Middle frontal gyrus (tissue), 1 donor: ENCODE results near the gene WSCD2.

ENCODE experiments used
- DNase-seq: peaks from one replicate; pipeline ENCODE4 v3.0.0-alpha.2; 2015; ENCODE audit warnings: low spot score; ENCODE audit errors: extremely low spot score

Gene WSCD2

DNA sequence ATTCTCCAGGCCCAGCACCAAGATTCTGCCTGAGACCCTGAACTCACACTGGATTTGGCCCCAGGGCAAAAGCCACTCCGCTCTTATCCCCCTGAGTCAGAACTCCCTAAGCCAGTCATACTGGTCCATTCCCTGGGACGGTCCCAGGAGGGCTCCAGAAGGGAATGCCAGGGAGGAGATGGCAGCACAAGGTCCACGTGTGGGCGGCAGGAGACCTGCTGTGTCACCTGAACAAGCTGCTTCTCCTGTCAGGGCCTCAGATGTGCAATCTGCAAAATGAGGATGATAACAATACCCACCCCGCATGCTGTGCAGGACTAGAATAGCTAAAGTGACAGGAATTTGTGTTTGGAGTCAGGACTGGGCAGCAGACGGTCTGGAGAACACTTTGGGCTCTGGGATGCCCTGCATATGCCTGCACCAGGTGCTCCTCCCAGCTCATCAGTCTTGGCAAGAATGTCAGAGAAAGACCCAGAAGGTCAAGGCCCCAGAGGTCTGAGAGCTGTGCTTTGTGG, 169.7 kb downstream of the WSCD2 start:
- no peak for DNase-seq

- DNase-seq = no peak
Measured at GRCh38 chr12:108299516-108299915, 170.4 kb downstream of the WSCD2 start.
